ENCODE measurements around the gene ATP1B1. TPM values are rescaled to one million over a fixed set of nuclear protein-coding genes. Genes with fewer than 3 reads are reported as not detected.

Gene ATP1B1
- total RNA-seq, 2 experiments from 2014 or later: 5.6 to 6.2 TPM

DNA sequence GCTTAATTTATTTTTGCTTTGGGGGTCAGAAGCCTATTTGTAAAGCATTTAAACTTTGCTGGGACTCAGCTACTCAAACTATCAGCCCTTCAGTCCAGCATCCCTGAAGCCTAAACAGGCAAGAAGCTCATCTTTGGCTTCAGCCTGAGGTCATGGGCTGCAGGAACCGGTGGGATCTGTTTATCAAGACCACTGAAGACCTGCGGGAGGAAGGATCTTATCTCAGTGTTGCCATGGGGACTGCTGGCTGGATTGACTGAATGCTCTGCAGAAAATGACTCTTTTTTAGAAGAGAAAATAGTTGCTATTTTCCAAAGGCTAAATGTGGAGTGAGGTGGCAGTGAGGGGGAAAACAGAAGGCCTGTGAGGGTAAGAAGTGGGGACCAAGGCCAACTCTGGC, 20.6 kb upstream of the ATP1B1 start:
- CTCF ChIA-PET: interaction anchor here (0.5 kb wide), 1 partner anchor 228 kb away, joined by 3 read pairs; no protein-coding TSS in a partner anchor
- H3K27ac Mint-ChIP-seq: no peak overlapping the region

DNA sequence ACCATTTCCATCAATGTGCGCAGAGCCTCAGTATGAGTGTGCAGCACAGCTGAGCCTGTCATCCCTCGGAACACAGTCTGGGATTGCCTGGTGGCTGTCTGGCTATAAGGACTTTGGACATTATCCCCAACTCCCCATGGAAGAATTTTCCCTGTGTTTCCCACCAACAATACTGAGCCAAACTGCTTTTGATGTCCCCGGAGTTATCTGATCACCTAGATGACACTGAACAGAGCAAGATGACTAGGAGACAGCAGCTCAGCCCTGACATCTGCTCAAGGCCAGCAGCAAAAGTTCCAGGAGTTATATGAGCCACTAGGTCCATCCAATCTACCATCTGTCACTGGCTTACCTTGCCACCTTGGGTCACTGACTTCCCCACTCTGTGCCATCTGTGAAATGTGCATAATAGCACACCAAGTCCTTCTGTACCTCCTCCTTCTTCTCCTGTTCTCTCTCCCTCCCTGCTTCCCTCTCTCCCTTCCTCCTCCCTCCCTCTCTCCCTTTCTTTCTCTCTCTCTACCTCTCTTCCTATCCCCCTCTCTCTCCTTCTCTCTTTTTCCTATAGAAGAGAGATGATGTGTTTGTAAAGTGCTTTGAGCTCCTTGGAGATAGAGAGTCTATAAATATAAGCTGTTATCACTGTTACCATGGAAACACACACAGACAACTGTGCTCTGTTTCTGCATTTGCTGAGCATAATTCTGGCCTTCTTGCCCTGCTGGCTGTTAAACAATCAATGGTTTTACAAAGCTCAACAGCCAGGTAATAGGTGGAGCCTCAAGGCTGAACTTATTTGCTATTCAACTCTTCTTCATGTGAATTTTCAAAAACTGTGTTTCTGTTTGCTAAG, 19.7 kb upstream of the ATP1B1 start:
- Mint-ChIP-seq H3K9me3 (no peaks in the 10 kb centered on the region), H3K4me3 (no peak overlapping the region), H3K4me1 (ENCODE audit: low read depth) (peaks cover 9% of the 10 kb centered on the region), H3K36me3 (ENCODE audit: low read depth) (no peaks in the 10 kb centered on the region), H3K27ac (no peak overlapping the region), H3K27me3 (ENCODE audit: low read depth) (no peaks in the 10 kb centered on the region)
- intact Hi-C loops (cut with micrococcal nuclease): no loop called here
- CTCF ChIA-PET: no interaction called here
- no peak for DNase-seq

More for the DNA sequence above, 20.6 kb upstream of the ATP1B1 start:
- H3K36me3 Mint-ChIP-seq (ENCODE audit: low read depth): no peaks in the 10 kb centered on the region
- no peak for DNase-seq
- no peaks in the 10 kb centered on the region for H3K27me3 Mint-ChIP-seq (ENCODE audit: low read depth)
- peaks cover 9% of the 10 kb centered on the region for H3K4me1 Mint-ChIP-seq (ENCODE audit: low read depth)
- H3K9me3 Mint-ChIP-seq: no peaks in the 10 kb centered on the region
- intact Hi-C loops (cut with micrococcal nuclease): no loop called here
- H3K4me3 Mint-ChIP-seq: no peak overlapping the region

DNA sequence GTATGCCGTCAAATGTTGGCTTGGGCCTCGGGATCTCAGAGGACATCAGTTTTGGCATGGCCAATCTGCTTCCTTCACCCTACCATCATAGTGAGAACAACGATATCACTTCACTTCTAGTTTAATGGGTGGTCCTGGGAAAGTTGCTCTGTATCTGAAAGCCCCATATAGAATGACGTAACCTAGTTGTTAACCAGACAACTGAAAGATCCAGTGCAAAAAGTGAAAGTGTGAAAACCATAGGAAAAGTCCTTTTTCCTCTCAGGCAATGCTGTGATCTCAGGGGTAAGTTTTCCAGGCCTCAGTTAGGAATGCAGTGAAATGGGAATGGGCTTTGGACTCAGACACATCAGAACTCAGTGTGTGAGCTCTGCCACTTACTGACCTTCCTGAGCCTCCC, 18.6 kb upstream of the ATP1B1 start:
- Mint-ChIP-seq H3K27me3 (ENCODE audit: low read depth) (no peaks in the 10 kb centered on the region), H3K4me1 (ENCODE audit: low read depth) (peaks cover 9% of the 10 kb centered on the region), H3K36me3 (ENCODE audit: low read depth) (no peaks in the 10 kb centered on the region), H3K9me3 (no peaks in the 10 kb centered on the region), H3K4me3 (no peak overlapping the region), H3K27ac (no peak overlapping the region)
- intact Hi-C loops (cut with micrococcal nuclease): no loop called here
- no peak for DNase-seq
- CTCF ChIA-PET: interaction anchor here (0.5 kb wide), 1 partner anchor 49 kb away, joined by 3 read pairs; no protein-coding TSS in a partner anchor

DNA sequence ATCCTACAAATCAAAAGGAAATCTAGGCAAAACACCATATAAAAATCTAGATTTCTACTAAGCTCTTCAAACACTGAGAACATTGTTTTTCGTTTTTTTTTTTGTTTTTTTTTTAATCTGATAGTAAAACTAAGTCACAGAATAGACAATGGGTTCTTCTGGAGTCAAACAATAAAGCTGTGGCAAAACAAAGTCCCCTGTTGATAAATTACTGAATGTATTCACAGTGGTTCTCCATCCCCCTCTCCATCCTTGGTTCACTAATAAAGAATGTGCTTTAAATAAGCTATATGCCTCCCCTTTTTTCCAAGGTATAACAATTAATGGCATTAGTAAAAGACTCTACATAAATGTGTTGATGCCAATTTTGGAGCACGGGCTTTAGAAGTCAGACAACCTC, 16.7 kb upstream of the ATP1B1 start:
- Mint-ChIP-seq H3K4me3 (no peak overlapping the region), H3K36me3 (ENCODE audit: low read depth) (no peaks in the 10 kb centered on the region), H3K9me3 (no peaks in the 10 kb centered on the region), H3K4me1 (ENCODE audit: low read depth) (peaks cover 9% of the 10 kb centered on the region), H3K27ac (no peak overlapping the region), H3K27me3 (ENCODE audit: low read depth) (no peaks in the 10 kb centered on the region)
- CTCF ChIA-PET: no interaction called here
- intact Hi-C loops (cut with micrococcal nuclease): no loop called here
- no peak for DNase-seq

DNA sequence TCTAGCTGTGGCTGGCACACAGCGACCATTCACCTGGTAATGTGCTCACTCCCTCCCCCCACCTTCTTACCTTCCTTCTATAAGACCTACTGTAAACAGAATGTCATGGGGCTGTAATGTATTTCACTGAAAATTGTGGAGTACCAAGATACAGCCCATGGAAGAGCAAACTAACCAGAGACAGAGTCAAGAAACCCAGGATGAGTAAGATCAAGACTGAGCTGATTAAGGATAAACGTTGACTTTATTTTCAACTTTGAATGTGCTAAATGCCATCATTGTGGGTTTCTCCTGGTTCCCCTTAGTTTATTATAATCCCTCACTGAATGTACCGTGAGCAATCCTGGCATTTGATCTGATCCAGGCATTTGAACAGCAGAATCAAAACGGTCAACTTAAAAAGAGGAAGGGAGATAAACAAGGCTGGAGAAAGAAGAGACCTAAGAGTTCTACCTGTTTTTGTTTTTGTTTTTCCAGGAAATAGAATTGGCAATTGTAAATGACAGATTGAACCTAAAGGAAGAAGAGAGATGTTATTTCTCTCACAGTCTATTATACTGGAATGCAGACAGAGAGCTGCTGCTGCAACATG, 16.1 kb upstream of the ATP1B1 start:
- CTCF ChIA-PET: no interaction called here
- intact Hi-C loops (cut with micrococcal nuclease): no loop called here
- H3K36me3 Mint-ChIP-seq (ENCODE audit: low read depth): no peaks in the 10 kb centered on the region
- no peak overlapping the region for H3K27ac Mint-ChIP-seq
- H3K4me3 Mint-ChIP-seq: no peak overlapping the region
- DNase-seq: no peak
- no peaks in the 10 kb centered on the region for H3K9me3 Mint-ChIP-seq
- H3K27me3 Mint-ChIP-seq (ENCODE audit: low read depth): no peaks in the 10 kb centered on the region
- H3K4me1 Mint-ChIP-seq (ENCODE audit: low read depth): peaks cover 9% of the 10 kb centered on the region

DNA sequence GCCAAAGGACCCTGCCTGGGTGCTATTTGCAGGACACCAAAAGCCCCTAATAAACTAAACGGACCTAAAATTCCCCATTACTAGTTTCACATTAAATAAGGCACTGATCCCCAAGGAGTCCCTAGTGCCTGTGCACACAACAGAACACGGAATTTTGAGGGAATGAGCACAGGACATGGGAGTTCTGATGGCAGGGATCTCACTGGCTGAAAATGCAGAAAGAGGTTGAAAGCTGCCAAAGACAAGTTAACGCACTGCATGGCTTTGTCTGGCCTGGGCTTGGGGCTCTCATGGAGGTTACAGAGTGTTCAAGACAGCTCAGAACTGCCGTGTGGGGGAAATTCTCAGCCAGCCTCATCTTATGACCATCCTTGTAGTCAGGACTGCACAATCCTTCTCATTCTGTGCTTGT, 15.6 kb upstream of the ATP1B1 start:
- no peak for DNase-seq
- Mint-ChIP-seq H3K27me3 (ENCODE audit: low read depth) (no peaks in the 10 kb centered on the region), H3K4me3 (no peak overlapping the region), H3K27ac (no peak overlapping the region), H3K9me3 (peaks cover 2% of the 10 kb centered on the region), H3K36me3 (ENCODE audit: low read depth) (no peaks in the 10 kb centered on the region), H3K4me1 (ENCODE audit: low read depth) (peaks cover 9% of the 10 kb centered on the region)
- intact Hi-C loops (cut with micrococcal nuclease): no loop called here
- CTCF ChIA-PET: no interaction called here

DNA sequence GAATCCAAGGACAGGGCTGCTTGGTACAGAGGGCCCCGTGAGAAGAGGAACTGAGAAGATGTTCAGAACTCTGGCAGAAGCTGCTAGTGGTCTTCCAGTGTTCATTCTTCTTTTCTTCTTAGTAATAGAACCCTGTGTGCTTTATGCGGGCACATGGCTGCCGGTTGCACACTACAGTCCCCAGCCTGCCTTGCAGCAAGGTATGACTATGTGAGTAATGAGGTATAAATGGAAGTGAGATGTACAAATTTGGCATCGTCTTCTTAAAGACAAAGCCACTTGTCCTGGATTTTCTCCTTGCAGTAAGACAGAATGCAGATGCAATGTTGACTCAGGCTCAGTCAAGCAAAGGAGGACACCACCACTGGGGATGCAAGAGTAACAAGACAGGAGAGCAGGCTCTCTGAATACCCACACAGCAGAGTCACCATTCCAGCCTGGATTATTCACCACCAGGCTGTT, 15.0 kb upstream of the ATP1B1 start:
- Mint-ChIP-seq H3K27ac (no peak overlapping the region), H3K36me3 (ENCODE audit: low read depth) (no peaks in the 10 kb centered on the region), H3K4me1 (ENCODE audit: low read depth) (peaks cover 8% of the 10 kb centered on the region), H3K9me3 (peaks cover 2% of the 10 kb centered on the region), H3K27me3 (ENCODE audit: low read depth) (no peaks in the 10 kb centered on the region), H3K4me3 (no peak overlapping the region)
- DNase-seq: no peak
- intact Hi-C loops (cut with micrococcal nuclease): no loop called here
- CTCF ChIA-PET: no interaction called here

DNA sequence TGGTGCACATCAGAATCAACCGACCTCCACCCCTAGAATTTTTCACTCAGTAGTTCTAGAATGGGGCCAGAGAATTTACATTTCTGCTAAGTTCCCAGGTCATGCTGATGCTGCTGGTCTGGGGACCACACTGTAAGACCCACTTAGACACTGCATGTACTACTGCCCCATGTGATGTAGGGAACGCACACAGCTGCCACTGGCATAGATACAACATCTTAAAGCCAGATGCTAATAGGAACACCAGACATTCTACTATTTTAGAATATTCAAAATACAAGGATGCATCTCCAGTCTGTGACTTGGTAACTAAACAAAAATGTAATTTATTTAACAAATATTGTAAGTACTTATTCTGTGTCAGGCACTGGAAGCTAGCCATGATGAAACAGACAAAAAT, 14.1 kb upstream of the ATP1B1 start:
- H3K9me3 Mint-ChIP-seq: peaks cover 2% of the 10 kb centered on the region
- no peaks in the 10 kb centered on the region for H3K27me3 Mint-ChIP-seq (ENCODE audit: low read depth)
- no peaks in the 10 kb centered on the region for H3K36me3 Mint-ChIP-seq (ENCODE audit: low read depth)
- intact Hi-C loops (cut with micrococcal nuclease): no loop called here
- peaks cover 2% of the 10 kb centered on the region for H3K4me1 Mint-ChIP-seq (ENCODE audit: low read depth)
- DNase-seq: no peak
- no peak overlapping the region for H3K4me3 Mint-ChIP-seq
- CTCF ChIA-PET: no interaction called here
- H3K27ac Mint-ChIP-seq: no peak overlapping the region

DNA sequence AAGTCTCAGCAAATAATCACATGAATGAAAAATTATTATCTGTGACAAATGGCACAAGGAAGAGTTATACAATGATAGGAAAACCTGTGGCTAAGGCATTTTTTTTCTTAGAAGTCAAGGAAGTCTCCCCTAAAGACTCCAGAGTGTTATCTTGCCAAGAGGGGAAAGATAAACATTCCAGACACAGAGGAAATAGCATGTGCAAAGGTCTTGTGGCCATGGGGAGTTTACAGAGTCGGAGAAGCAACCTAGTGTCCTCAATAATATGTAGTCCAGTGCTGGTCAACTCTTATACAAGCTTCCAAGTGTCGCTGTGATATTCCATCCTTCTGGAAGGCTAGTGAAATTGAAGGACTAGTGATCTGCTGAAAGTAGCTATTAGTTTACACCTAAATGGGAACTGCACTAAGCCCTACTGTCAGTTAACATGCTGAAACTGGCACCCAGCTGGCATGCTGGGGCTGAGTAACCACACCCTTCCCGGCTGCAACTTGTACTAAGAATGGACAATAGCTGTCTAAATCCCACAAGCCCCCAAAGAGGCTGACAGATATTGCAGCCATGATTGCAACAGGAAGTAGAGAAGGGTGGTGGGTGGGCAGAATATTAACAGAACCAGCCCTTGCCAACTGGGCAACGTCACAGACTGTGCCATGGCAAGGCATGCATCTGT, 11.5 kb upstream of the ATP1B1 start:
- DNase-seq: no peak
- Mint-ChIP-seq H3K27me3 (ENCODE audit: low read depth) (no peaks in the 10 kb centered on the region), H3K36me3 (ENCODE audit: low read depth) (no peaks in the 10 kb centered on the region), H3K27ac (no peak overlapping the region), H3K9me3 (peaks cover 2% of the 10 kb centered on the region), H3K4me3 (no peak overlapping the region), H3K4me1 (ENCODE audit: low read depth) (peaks cover 2% of the 10 kb centered on the region)
- CTCF ChIA-PET: interaction anchor here (1.1 kb wide), 1 partner anchor 9 kb away, joined by 3 read pairs; no protein-coding TSS in a partner anchor
- intact Hi-C loops (cut with micrococcal nuclease): no loop called here

DNA sequence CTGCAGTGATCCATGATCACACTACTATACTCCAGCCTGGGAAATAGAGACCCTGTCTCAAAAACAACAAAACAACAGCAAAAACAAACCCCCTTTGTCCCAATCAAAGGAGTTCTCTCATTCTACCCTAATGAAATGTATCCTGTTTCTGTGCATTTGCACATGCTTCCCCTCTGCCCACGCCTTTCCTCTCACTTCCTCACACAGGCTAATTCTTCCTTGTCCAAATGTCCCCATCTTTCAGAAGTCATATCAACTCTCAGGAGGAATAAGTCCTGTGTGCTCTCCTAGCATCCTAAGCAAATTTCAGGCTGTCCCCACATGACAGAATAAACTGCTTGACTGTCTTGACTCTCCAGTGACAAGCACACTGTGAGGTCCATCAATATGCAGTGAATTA, 8.1 kb upstream of the ATP1B1 start:
- no peaks in the 10 kb centered on the region for H3K4me1 Mint-ChIP-seq (ENCODE audit: low read depth)
- H3K27ac Mint-ChIP-seq: no peak overlapping the region
- peaks cover 2% of the 10 kb centered on the region for H3K9me3 Mint-ChIP-seq
- CTCF ChIA-PET: no interaction called here
- H3K36me3 Mint-ChIP-seq (ENCODE audit: low read depth): no peaks in the 10 kb centered on the region
- no peak overlapping the region for H3K4me3 Mint-ChIP-seq
- DNase-seq: no peak
- intact Hi-C loops (cut with micrococcal nuclease): no loop called here
- H3K27me3 Mint-ChIP-seq (ENCODE audit: low read depth): no peaks in the 10 kb centered on the region

DNA sequence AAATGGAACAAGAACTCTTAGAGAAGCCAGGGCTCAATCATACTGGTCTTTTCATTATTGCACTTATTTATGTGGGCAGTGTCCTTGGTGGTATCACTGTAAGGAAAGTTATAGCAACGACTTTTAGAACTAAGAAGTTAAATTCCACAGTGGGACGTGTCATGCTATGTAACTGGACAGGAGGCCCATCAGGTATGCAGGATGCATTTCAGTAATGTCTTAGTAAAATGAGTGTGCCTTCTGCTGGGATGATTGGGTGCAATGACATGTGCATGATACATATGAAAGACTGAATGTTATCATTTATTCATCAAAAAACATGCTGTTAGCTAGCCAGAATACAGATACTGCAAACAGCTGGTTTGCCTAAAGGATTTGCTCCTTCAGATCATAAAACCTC, 6.9 kb upstream of the ATP1B1 start:
- CTCF ChIA-PET: interaction anchor here (0.7 kb wide), 1 partner anchor 12 kb away, joined by 3 read pairs; no protein-coding TSS in a partner anchor
- Mint-ChIP-seq H3K36me3 (ENCODE audit: low read depth) (no peaks in the 10 kb centered on the region), H3K4me3 (no peak overlapping the region), H3K27ac (no peak overlapping the region), H3K9me3 (peaks cover 2% of the 10 kb centered on the region), H3K4me1 (ENCODE audit: low read depth) (no peaks in the 10 kb centered on the region), H3K27me3 (ENCODE audit: low read depth) (peaks cover under 1% of the 10 kb centered on the region)
- no peak for DNase-seq
- intact Hi-C loops (cut with micrococcal nuclease): no loop called here

DNA sequence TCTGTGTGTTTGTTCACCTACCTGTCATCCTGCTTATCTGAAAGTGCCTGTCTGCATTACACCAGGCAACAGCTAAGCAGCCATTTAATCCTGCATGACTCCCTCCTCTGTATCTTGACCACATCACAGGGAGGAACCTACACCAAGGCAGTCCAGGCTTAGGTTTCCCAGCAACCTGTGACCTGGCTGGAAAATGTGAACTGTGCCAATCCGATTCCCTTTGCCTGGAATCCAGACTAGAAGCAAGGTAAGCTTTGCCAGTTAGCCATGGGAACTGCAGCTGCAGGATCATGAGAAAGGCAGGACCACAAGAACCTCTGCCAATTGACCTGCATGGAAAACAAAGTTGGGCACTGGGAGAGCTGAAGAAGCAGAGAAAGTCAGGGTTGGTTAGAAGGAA, 6.3 kb upstream of the ATP1B1 start:
- intact Hi-C loops (cut with micrococcal nuclease): loop anchor here (10.0 kb wide), 2 partner anchors 595 to 755 kb away; no protein-coding TSS in a partner anchor
- Mint-ChIP-seq H3K36me3 (ENCODE audit: low read depth) (no peaks in the 10 kb centered on the region), H3K9me3 (peaks cover 2% of the 10 kb centered on the region), H3K4me1 (ENCODE audit: low read depth) (peaks cover 5% of the 10 kb centered on the region), H3K27ac (no peak overlapping the region), H3K4me3 (no peak overlapping the region), H3K27me3 (ENCODE audit: low read depth) (peaks cover 7% of the 10 kb centered on the region)
- no peak for DNase-seq
- CTCF ChIA-PET: interaction anchor here (0.7 kb wide), 1 partner anchor 12 kb away, joined by 3 read pairs; no protein-coding TSS in a partner anchor

Measured in activated naive CD4-positive, alpha-beta T cell treated with anti-CD3 and anti-CD28 coated beads for 36 hours (primary cell).